ENCODE results near the gene OTOF. TPM values are rescaled to one million over a fixed set of nuclear protein-coding genes. Genes with fewer than 3 reads are reported as not detected.
A peak's percentile ranks its signal among the peaks of the same experiment; 100 is the strongest.

OTOF gene
- total RNA-seq, 1 donor from 2014 or later = 0.36 TPM

DNA sequence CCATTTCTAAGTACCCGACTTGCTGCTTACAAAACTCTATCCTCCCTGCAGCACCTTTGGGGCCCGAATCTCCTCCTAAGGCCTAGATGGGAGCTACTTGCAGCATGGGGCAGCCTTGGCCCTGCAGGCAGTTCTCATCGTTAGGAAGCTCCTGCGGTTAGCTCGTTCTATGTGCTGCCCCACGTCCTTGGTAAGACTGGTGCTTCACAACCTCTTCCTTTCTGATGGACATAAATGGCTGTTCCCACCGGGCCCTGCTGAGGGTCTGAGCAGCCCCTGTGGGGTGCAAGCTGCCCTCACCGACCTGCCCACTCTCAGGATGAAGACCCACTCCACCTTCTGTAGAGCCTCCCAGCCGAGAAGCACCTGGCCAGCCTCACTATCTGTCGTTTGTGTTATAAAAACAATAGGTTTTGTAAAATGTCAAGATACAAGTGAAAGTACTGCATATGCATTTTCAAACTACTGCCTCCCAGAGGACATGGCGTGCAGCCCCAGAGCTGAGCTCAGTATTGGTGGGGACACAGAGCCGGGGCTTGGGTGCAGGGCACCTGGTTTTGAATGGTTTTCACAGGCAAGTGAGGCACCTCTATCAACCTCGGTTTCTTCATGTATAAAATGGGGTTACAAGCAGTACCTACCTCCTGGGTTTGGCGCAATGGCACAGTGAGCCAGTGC is 19.4 kb downstream of the OTOF start:
- no peaks in the 10 kb centered on the region for H3K9me3 Mint-ChIP-seq

GRCh38 chr2:26457695-26458364 is 20.1 kb downstream of the OTOF start:
- H3K27me3 ChIP-seq = no peaks in the 10 kb centered on the region

More for the DNA sequence above, 19.4 kb downstream of the OTOF start:
- Histone ChIP-seq H3K27ac (no peak overlapping the region), H3K9me3 (ENCODE audit: low read depth) (no peaks in the 10 kb centered on the region), H4K20me1 (ENCODE audit: low read depth) (no peaks in the 10 kb centered on the region), H3F3A (ENCODE audit: low read depth) (peaks cover 9% of the 10 kb centered on the region), H3K9ac (no peak overlapping the region), H3K4me2 (no peak overlapping the region), H3K27me3 (no peaks in the 10 kb centered on the region), H3K79me2 (ENCODE audit: low read depth) (no peaks in the 10 kb centered on the region), H2AFZ (replicated peaks) (no peak overlapping the region), H3K4me1 (peaks cover 23% of the 10 kb centered on the region), H3K36me3 (no peaks in the 10 kb centered on the region), H3K4me3 (no peak overlapping the region)
- H3K4me1 Mint-ChIP-seq = peaks cover 45% of the 10 kb centered on the region
- peaks cover 10% of the 10 kb centered on the region for H3K27me3 Mint-ChIP-seq (ENCODE audit: insufficient read depth, low read depth)
- H3K4me3 Mint-ChIP-seq = no peak overlapping the region
- TF ChIP-seq EZH2 (IDR thresholded peaks at IDR 0.05) (no peak), EZH2phosphoT487 (IDR thresholded peaks at IDR 0.05) (no peak)
- TF ChIP-seq, protein P1, sequence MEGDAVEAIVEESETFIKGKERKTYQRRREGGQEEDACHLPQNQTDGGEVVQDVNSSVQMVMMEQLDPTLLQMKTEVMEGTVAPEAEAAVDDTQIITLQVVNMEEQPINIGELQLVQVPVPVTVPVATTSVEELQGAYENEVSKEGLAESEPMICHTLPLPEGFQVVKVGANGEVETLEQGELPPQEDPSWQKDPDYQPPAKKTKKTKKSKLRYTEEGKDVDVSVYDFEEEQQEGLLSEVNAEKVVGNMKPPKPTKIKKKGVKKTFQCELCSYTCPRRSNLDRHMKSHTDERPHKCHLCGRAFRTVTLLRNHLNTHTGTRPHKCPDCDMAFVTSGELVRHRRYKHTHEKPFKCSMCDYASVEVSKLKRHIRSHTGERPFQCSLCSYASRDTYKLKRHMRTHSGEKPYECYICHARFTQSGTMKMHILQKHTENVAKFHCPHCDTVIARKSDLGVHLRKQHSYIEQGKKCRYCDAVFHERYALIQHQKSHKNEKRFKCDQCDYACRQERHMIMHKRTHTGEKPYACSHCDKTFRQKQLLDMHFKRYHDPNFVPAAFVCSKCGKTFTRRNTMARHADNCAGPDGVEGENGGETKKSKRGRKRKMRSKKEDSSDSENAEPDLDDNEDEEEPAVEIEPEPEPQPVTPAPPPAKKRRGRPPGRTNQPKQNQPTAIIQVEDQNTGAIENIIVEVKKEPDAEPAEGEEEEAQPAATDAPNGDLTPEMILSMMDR (IDR thresholded peaks at IDR 0.05) = no peak
- H3K36me3 Mint-ChIP-seq = peaks cover 3% of the 10 kb centered on the region
- H3K27ac Mint-ChIP-seq = peak overlapping the region; percentile 57
- no peak for DNase-seq (ENCODE audit: low spot score)

DNA sequence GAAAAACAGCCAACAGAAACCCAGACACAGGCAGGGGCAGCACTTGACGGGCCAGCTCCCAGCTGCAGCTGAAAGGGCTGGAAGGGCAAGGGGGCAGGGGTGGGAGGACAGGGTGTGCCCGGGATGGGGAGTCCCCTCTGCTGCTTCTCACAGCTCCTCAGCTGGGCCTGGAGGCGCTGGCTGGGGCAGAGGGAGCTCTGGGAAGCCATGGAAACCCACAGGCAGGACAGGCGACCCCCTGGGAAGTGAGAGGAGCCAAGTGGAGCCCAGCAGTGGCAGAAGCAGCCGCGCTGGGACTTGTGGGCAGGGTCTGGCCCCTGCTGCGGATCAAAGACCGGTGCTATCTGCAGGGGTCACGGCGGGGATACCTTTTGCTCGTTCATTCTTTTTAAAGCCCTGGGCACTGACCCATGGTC is 20.7 kb downstream of the OTOF start:
- Histone ChIP-seq H3K9ac (no peak overlapping the region), H3K27ac (no peak overlapping the region), H3K36me3 (no peaks in the 10 kb centered on the region), H3K4me1 (peaks cover 19% of the 10 kb centered on the region), H3K79me2 (ENCODE audit: low read depth) (no peaks in the 10 kb centered on the region), H3F3A (ENCODE audit: low read depth) (peaks cover 4% of the 10 kb centered on the region), H3K4me3 (no peak overlapping the region), H2AFZ (replicated peaks) (no peak overlapping the region), H4K20me1 (ENCODE audit: low read depth) (no peaks in the 10 kb centered on the region), H3K27me3 (no peaks in the 10 kb centered on the region), H3K9me3 (ENCODE audit: low read depth) (no peaks in the 10 kb centered on the region), H3K4me2 (peak overlapping the region; percentile 18)
- no peaks in the 10 kb centered on the region for H3K9me3 Mint-ChIP-seq
- H3K36me3 Mint-ChIP-seq = peaks cover 3% of the 10 kb centered on the region
- H3K27me3 Mint-ChIP-seq (ENCODE audit: insufficient read depth, low read depth) = peaks cover 10% of the 10 kb centered on the region
- peak overlapping the region; percentile 54 for H3K27ac Mint-ChIP-seq
- TF ChIP-seq EZH2 (IDR thresholded peaks at IDR 0.05) = no peak
- no peak for TF ChIP-seq EZH2phosphoT487 (IDR thresholded peaks at IDR 0.05)
- TF ChIP-seq, protein P1 (IDR thresholded peaks at IDR 0.05) = no peak
- peaks cover 35% of the 10 kb centered on the region for H3K4me1 Mint-ChIP-seq
- DNase-seq (ENCODE audit: low spot score) = no peak
- no peak overlapping the region for H3K4me3 Mint-ChIP-seq

More at GRCh38 chr2:26457695-26458364, 20.1 kb downstream of the OTOF start:
- Histone ChIP-seq H3K9me3 (ENCODE audit: low read depth) (no peaks in the 10 kb centered on the region), H3K36me3 (no peaks in the 10 kb centered on the region), H3K79me2 (ENCODE audit: low read depth) (no peaks in the 10 kb centered on the region), H3K9ac (no peak overlapping the region), H2AFZ (replicated peaks) (no peak overlapping the region), H3K4me1 (peaks cover 19% of the 10 kb centered on the region), H3K27ac (no peak overlapping the region), H3K4me3 (no peak overlapping the region), H4K20me1 (ENCODE audit: low read depth) (no peaks in the 10 kb centered on the region), H3K4me2 (peak overlapping the region; percentile 18), H3F3A (ENCODE audit: low read depth) (peaks cover 4% of the 10 kb centered on the region)
- Mint-ChIP-seq H3K36me3 (peaks cover 3% of the 10 kb centered on the region), H3K9me3 (no peaks in the 10 kb centered on the region), H3K4me1 (peaks cover 41% of the 10 kb centered on the region), H3K27me3 (ENCODE audit: insufficient read depth, low read depth) (peaks cover 11% of the 10 kb centered on the region), H3K27ac (no peak overlapping the region), H3K4me3 (no peak overlapping the region)
- no peak for DNase-seq (ENCODE audit: low spot score)
- no peak for TF ChIP-seq EZH2 (IDR thresholded peaks at IDR 0.05)
- TF ChIP-seq, protein P1 (IDR thresholded peaks at IDR 0.05) = no peak
- no peak for TF ChIP-seq EZH2phosphoT487 (IDR thresholded peaks at IDR 0.05)

All from neural progenitor cell (in vitro differentiated cells).